GM12872 (cell line): ENCODE data around the gene DHRS1.

Experiments used
- TF ChIP-seq, protein P1 (sequence below): IDR thresholded peaks from 3 replicates; pipeline ENCODE4 v1.5.1; 2011; ENCODE audit warnings: low read depth, mild to moderate bottlenecking, low read length, moderate library complexity; ENCODE audit not compliant: insufficient read depth

DHRS1 gene

DNA sequence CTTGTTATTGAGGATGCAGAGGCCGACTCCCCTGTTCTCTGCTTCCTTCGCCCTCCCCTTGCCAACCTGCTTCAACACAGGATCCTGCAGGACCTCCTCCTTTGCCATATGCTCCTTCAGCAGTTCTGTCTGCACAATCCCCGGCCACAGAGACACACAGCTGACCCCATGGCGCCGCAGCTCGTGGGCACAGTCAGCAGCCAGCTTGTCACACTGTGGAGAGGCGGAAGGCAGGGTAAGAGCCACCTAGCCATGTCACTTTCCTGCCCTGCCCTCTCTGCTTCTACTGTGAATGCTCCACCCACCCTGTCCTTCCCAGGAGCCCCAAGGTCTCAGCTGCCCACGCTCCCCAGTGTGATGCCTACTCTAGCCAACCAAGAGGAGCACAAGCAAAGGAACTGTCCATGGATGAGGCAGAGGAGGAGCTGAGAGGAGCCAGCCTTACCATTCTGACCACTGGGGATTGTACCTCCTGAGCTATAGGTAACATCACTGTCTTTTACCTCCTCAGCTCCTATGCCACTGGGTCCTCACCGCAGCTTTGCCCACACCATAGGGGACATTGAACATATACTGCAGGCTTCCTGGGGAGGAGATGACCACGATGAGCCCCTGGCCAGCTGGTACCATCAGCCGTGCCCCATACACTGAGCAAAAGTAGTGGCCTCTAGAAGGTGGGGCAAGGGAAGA, 7.3 kb downstream of the DHRS1 start:
- TF ChIP-seq, protein P1, sequence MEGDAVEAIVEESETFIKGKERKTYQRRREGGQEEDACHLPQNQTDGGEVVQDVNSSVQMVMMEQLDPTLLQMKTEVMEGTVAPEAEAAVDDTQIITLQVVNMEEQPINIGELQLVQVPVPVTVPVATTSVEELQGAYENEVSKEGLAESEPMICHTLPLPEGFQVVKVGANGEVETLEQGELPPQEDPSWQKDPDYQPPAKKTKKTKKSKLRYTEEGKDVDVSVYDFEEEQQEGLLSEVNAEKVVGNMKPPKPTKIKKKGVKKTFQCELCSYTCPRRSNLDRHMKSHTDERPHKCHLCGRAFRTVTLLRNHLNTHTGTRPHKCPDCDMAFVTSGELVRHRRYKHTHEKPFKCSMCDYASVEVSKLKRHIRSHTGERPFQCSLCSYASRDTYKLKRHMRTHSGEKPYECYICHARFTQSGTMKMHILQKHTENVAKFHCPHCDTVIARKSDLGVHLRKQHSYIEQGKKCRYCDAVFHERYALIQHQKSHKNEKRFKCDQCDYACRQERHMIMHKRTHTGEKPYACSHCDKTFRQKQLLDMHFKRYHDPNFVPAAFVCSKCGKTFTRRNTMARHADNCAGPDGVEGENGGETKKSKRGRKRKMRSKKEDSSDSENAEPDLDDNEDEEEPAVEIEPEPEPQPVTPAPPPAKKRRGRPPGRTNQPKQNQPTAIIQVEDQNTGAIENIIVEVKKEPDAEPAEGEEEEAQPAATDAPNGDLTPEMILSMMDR: no peak

DNA sequence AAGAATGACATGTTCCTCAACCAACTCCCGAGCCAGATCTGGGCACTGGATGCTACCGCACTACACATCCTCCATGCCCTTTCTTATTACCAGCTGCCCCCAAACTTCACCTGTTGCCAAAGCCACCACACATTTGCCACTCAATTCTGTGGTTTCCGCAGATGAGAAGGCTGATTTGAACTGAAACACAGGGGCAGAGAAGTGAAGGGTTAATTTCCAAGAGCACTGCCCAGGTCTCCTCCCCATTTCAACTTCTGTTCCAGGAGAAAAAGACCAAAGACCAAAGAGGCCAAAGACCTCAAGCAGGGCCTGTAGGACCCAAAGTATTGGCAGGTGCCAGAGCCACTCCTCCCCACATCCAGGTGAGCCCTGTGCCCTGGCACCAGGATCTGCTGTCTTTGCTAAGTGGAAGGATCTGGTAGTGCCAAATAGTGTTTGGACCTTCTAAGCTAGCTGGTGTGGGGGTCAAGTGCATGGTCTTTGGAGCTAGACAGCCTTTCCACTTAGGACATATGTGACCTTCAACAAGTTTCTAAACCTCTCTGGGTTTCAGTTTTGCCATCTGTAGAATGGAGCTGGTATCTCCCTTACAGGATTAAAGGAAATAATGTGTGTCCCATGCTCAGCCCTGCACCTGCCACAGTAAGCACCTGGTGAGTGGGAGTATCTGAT, 8.0 kb downstream of the DHRS1 start:
- TF ChIP-seq, protein P1: no peak

DNA sequence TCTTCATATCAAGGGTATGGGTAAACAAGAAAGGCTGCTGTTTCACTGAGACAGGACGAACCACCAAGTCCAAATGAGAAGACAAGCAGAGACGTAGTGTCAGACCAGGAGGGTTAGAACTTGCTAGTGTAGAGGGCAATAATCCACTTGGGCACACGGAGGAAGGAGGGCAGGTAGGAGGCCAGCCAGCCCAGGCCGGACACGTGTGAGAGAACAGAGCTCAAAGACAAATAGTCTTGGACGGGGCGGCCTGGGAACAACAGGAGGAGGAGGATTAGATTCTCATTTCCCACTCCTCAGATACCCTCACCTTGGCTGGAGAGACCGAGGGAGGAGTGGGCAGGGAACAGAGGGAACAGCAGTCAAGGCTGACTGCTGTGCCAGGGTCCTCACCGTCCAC, 8.8 kb downstream of the DHRS1 start:
- TF ChIP-seq, protein P1: no peak

DNA sequence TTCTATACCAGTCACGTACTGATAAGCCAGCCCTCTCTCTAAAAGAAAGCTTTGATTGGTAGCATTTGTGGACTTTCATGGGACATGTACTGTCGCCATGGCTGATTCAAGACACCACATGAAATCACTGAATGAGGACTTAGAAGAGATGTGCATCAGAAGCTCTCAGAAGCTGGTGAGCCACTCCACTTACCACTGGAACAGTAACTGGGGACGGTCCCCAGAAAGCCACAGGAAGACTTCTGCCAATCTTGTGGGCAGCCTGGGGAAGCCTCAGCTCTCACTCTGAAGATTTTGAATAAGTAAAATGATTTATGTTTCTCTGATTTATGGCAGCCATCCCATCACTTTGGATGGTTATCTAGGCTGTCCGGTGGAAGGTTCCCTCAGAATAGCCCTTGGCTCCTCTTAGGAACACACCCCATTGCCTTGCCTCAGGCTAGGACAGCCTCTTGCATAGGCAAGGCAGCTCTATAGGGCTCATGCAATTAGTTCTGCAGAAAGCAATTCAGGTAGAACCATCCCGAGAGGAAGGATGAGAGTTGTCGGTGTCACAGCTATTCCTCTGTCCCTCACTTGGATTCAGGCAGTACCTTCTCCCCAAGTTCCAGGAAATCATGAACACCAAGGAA, 9.8 kb downstream of the DHRS1 start:
- TF ChIP-seq, protein P1: no peak

DNA sequence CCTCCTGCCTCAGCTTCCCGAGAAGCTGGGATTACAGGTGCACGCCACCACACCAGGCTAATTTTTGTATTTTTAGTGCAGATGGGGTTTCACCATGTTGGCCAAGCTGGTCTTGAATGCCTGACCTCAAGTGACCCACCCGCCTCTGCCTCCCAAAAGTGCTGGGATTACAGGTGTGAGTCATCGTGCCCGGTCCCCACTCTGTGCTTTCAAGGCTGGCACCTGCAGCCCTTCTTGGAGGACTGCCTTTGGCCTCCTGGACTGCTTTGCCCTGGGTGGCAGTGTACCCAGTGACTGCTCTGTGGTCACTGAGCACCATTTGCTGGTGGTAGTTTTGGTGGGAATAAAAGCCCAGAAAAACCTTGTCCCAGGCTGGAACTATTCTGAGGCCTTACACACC, 12.6 kb downstream of the DHRS1 start:
- TF ChIP-seq, protein P1: no peak

DNA sequence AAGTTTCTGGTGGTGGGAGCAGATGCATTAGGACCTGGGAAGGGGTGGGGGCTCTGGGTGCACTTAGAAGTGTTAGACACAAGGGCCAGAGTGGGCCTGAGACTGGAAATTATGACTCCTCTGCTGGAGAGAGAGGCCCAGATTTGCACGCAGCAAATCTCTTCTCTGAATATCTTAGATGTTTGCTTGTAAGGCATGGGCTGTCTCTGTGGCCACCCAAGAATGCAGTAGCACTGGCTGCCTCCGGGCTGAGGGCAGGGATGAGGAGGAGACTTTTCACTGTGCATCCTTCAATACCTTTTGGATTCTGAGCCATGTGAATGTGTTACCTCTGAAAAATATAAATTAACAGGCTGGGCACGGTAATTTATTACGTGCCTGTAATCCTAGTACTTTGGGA, 14.2 kb downstream of the DHRS1 start:
- TF ChIP-seq, protein P1: no peak

DNA sequence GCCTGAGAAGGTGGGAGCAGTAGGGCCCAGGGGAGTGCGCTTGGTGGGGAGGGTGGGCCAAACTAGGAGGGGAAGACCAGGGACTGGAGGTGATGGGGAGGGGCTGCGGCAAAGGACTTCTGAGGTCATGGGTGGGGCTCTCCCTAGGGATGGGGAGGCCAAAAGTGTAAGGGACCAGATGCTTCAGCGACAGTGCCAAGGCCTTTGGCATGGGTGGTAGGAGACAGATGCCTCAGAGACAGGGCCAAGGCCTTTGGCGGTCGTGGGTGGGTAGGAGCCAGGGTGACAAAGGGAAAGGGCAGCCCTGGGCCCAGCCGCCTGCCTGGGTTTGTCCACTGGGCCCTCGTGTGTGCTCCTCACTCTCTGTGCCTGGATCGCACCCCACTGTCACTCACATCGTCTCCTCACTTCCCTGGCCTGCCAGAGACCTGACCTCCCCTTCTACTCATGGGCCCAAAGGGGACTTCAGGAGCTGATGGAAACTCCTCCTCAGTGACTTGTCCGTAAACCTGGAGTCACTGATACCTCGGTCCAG, 15.0 kb downstream of the DHRS1 start:
- TF ChIP-seq, protein P1: no peak
